Measurements from ENCODE around the gene LRRN2.

DNA sequence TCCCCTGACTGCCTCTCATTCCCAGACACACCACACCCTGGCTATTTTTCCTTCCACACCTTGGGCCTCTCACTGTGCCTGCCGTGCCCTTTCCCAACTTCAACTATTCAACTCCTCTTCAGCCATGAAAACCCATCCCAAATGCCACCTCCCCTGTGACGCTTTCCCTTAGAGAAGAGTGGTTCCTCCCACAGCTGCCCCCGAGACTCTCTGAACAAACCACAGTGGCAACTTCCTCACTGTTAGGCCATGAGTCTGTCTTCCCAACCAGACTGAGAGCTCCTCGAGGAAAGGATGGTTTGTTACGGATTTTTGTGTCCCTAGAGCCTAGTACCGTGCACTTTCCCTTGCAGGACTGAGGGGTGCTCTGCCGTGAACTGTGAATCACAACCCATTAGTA lies 59.2 kb downstream of the LRRN2 start:
- TF ChIP-seq, protein P1, sequence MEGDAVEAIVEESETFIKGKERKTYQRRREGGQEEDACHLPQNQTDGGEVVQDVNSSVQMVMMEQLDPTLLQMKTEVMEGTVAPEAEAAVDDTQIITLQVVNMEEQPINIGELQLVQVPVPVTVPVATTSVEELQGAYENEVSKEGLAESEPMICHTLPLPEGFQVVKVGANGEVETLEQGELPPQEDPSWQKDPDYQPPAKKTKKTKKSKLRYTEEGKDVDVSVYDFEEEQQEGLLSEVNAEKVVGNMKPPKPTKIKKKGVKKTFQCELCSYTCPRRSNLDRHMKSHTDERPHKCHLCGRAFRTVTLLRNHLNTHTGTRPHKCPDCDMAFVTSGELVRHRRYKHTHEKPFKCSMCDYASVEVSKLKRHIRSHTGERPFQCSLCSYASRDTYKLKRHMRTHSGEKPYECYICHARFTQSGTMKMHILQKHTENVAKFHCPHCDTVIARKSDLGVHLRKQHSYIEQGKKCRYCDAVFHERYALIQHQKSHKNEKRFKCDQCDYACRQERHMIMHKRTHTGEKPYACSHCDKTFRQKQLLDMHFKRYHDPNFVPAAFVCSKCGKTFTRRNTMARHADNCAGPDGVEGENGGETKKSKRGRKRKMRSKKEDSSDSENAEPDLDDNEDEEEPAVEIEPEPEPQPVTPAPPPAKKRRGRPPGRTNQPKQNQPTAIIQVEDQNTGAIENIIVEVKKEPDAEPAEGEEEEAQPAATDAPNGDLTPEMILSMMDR (IDR thresholded peaks at IDR 0.05) = no peak
- TF ChIP-seq POLR2A (IDR thresholded peaks at IDR 0.05) (no peak), POLR2AphosphoS5 (IDR thresholded peaks at IDR 0.05) (no peak), EP300 (IDR thresholded peaks at IDR 0.05) (no peak)

All from gastroesophageal sphincter (tissue), 3 donors.